HepG2 (cell line): ENCODE data around the gene ISOC2. TPM values are rescaled to one million over a fixed set of nuclear protein-coding genes. Genes with fewer than 3 reads are reported as not detected.

Experiments
- ADNP ChIP-seq: sonication (generic); formaldehyde crosslinking; IDR thresholded peaks from 2 replicates; pipeline ENCODE4 v1.4.0; 2020; ENCODE audit warnings: missing genetic modification reagents
- E2F2 ChIP-seq: sonication (generic); formaldehyde crosslinking; IDR thresholded peaks from 2 replicates; pipeline ENCODE4 v1.4.0; 2020; ENCODE audit warnings: missing genetic modification reagents, borderline replicate concordance
- FOXM1 ChIP-seq: sonication (generic); formaldehyde crosslinking; IDR thresholded peaks from 2 replicates; pipeline ENCODE4 v1.5.0; 2020; ENCODE audit warnings: missing genetic modification reagents
- GLI4 ChIP-seq: sonication (generic); formaldehyde crosslinking; IDR thresholded peaks from 2 replicates; pipeline ENCODE4 v1.5.1; 2020; ENCODE audit warnings: missing genetic modification reagents, mild to moderate bottlenecking, moderate library complexity, borderline replicate concordance
- HINFP ChIP-seq: sonication (generic); formaldehyde crosslinking; IDR thresholded peaks from 2 replicates; pipeline ENCODE4 v1.4.0; 2020; ENCODE audit warnings: low read depth, mild to moderate bottlenecking, missing genetic modification reagents
- IRF2 ChIP-seq: IDR thresholded peaks from 2 replicates; pipeline ENCODE4 v1.6.1; 2018; ENCODE audit warnings: missing genetic modification reagents, missing compliant biosample characterization
- LRRFIP1 ChIP-seq: sonication (generic); formaldehyde crosslinking; conservative IDR thresholded peaks from 2 replicates; pipeline ENCODE4 v1.4.0; 2020; ENCODE audit warnings: missing genetic modification reagents
- MEIS2 ChIP-seq: sonication (generic); formaldehyde crosslinking; IDR thresholded peaks from 2 replicates; pipeline ENCODE4 v1.9.0; 2021; ENCODE audit warnings: mild to moderate bottlenecking, missing genetic modification reagents
- NFE2L1 ChIP-seq: sonication (generic); formaldehyde crosslinking; IDR thresholded peaks from 2 replicates; pipeline ENCODE4 v1.4.0; 2020; ENCODE audit warnings: missing genetic modification reagents, mild to moderate bottlenecking, borderline replicate concordance
- RNF219 ChIP-seq: sonication (generic); formaldehyde crosslinking; IDR thresholded peaks from 2 replicates; pipeline ENCODE4 v1.5.0; 2020; ENCODE audit warnings: mild to moderate bottlenecking, missing genetic modification reagents
- TARDBP ChIP-seq: sonication (generic); formaldehyde crosslinking; IDR thresholded peaks from 2 replicates; pipeline ENCODE4 v1.8.0; 2022; ENCODE audit warnings: mild to moderate bottlenecking, missing genetic modification reagents
- ZC3H4 ChIP-seq: sonication (generic); formaldehyde crosslinking; IDR thresholded peaks from 2 replicates; pipeline ENCODE4 v1.4.0; 2020; ENCODE audit warnings: missing genetic modification reagents, borderline replicate concordance
- ZNF512B ChIP-seq: sonication (generic); formaldehyde crosslinking; IDR thresholded peaks from 2 replicates; pipeline ENCODE4 v1.5.1; 2020; ENCODE audit warnings: missing genetic modification reagents, mild to moderate bottlenecking, borderline replicate concordance
- ZNF543 ChIP-seq: sonication (generic); formaldehyde crosslinking; IDR thresholded peaks from 2 replicates; pipeline ENCODE4 v1.4.0; 2020; ENCODE audit warnings: mild to moderate bottlenecking, missing genetic modification reagents
- ZNF75D ChIP-seq: sonication (generic); formaldehyde crosslinking; IDR thresholded peaks from 2 replicates; pipeline ENCODE4 v1.8.1; 2023; ENCODE audit warnings: missing genetic modification reagents, mild to moderate bottlenecking, borderline replicate concordance
- ZNF768 ChIP-seq: sonication (generic); formaldehyde crosslinking; IDR thresholded peaks from 2 replicates; pipeline ENCODE4 v1.4.0; 2020; ENCODE audit warnings: missing genetic modification reagents
- polyA plus RNA-seq, 8 experiments: library from polyadenylated mRNA; depleted of rRNA in 3 of 8; stranded (reverse) in 7 of 8; unstranded in 1 of 8; fragments of >200 nt; fragmentation: Illumina TruSeq in 4 of 8; extraction: Trizol in 4 of 8; gene quantifications; 2 replicates each; pipeline versions ENCODE4 v1.2.1 to v1.2.3, GENCODE V29; 2011 to 2016; ENCODE audit warnings: low read depth in 4 of 8, missing spikeins in 1 of 8, mixed read lengths in 1 of 8; ENCODE audit not compliant: insufficient read depth in 1 of 8
- total RNA-seq, 5 experiments: library from RNA; depleted of rRNA; stranded (reverse); fragments of >200 nt; fragmentation: Illumina TruSeq; extraction: Trizol; gene quantifications; 2 replicates each; pipeline ENCODE4 v1.2.3, GENCODE V29; 2016; ENCODE audit warnings: low read depth in 1 of 5

ISOC2 gene
- total and polyA plus RNA-seq, 2 of the 13 experiments (the other 11 are each of a cell fraction or from before 2014, with no cell fraction given), result 76.8 to 105 TPM

- TF ChIP-seq HINFP, result no peak
- TF ChIP-seq GLI4 (CRISPR knock-in tag), result no peak
- TF ChIP-seq ZNF768 (CRISPR knock-in tag), result no peak
- TF ChIP-seq IRF2 (CRISPR knock-in tag), result 0 out of 2 replicates have a peak, but pooled peaks have one; percentile 35
- TF ChIP-seq RNF219 (CRISPR knock-in tag), result 0 out of 2 replicates have a peak, but pooled peaks have one; percentile 61
- no peak for TF ChIP-seq E2F2 (CRISPR knock-in tag)
- TF ChIP-seq LRRFIP1 (CRISPR knock-in tag), result no peak
- no peak for TF ChIP-seq FOXM1 (CRISPR knock-in tag)
- 0 out of 2 replicates have a peak, but pooled peaks have one; percentile 23 for TF ChIP-seq ZC3H4 (CRISPR knock-in tag)
- no peak for TF ChIP-seq MEIS2
- TF ChIP-seq ZNF75D (CRISPR knock-in tag), result no peak
- TF ChIP-seq ADNP (CRISPR knock-in tag), result no peak
- peak; percentile 73 for TF ChIP-seq ZNF543 (CRISPR knock-in tag)
- TF ChIP-seq TARDBP (CRISPR knock-in tag), result no peak
- no peak for TF ChIP-seq ZNF512B
- no peak for TF ChIP-seq NFE2L1 (CRISPR knock-in tag)
These were observed 1.3 kb downstream of the ISOC2 start (continued) for GRCh38 chr19:55459950-55460657.
